HG03460 (cell line): ENCODE measurements around the gene IL17RC.

Experiments
- ATAC-seq: cut with Tn5 transposase; IDR thresholded peaks from one replicate; pipeline ENCODE4 v1.9.1; 2021; ENCODE audit not compliant: unreplicated experiment

IL17RC gene

GRCh38 chr3:9976721-9977709 lies 60.1 kb downstream of the IL17RC start:
- no peak for ATAC-seq

DNA sequence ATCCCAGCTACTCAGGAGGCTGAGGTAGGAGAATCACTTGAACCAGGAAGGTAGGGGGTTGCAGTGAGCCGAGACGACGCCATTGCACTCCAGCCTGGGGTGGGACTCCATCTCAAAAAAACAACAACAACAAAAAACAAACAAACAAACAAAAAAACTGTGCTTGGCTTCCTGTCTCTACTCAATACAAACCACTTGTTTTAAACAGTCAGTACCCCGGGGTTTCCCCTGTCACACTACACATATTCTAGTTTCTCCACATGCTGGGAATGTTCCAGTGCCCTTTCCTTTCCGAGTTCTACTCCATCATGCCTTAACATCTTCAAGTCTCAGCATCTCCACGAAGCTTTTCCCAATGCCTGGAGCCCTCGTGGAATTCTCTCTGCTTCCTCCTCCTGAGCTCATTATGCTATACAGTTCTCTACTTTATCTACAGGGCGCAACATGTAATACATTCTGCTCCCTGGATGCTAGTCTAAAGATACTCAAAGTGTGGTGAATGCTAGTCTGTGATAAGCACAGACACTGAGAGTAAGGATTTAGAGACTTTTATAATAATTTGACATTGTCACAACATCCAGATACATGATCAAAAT lies 61.9 kb downstream of the IL17RC start:
- ATAC-seq: no peak

DNA sequence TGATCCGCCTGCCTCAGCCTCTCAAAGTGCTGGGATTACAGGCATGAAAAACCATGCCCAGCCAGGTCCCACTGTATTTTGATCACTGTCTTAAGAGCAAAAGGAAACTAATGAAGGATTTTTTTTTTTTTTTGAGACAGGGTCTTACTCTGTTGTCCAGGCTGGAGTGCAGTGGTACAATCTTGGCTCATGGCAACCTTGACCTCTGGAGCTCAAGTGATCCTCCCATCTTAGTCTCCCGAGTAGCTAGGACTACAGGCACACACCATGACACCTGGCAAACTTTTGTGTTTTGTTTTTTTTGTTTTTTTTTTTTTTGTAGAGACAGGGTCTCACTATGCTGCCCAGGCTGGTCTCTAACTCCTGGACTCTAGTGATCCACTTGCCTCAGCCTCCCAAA lies 63.4 kb downstream of the IL17RC start:
- no peak for ATAC-seq
